ENCODE data around the gene MC2R.

The MC2R gene

DNA sequence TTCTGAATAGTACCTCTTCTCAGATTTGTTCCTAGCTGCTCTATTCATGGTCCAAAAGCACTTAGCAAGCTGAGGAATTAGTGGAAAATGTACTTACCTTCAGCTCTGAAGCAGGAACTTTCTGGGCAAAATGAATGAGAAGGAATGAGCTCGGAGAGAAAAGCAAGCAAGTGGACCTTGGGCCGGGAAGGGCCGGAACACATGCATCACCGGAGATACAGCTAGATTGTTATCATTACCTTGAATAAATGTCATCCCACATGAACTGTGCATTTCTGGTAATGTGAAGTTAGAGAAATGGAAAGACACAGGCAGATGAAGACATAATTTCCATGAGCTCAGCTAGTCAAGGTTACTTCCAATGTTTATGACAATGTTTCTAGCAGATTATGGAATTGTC is at the start of gene MC2R:
TSS of gene MC2R (minus strand) at position 146 of the 400 bp plus-strand sequence. CDS start 30,018 bp downstream, outside the sequence.
- DNase-seq (ENCODE audit: low read depth): no peak

- no peak for DNase-seq (ENCODE audit: low read depth)
Observed at GRCh38 chr18:13945811-13946210, 30.5 kb upstream of the MC2R start.

- no peak for DNase-seq (ENCODE audit: low read depth)
Observed at GRCh38 chr18:13943338-13943737, 28.0 kb upstream of the MC2R start.

DNA sequence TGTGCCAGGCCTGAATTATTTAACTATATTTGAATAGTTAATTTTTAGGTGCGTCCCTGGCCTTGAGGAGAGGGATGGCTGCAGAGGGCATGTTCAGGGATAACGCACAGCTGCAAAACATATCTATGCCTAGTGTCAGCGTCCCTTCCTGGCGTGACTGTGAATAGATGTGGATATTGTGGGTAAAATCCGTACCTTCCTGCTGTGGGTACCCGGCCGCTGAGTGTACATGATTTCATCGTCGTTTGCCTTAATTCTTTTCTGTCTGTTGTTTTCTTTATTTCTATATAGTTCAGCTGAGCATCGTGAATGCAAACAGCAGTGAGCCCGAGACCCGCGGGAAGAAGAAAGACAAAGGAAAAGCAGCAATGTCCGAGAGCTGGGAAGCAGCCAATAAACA is 25.0 kb upstream of the MC2R start:
- no peak for DNase-seq (ENCODE audit: low read depth)

GRCh38 chr18:13934676-13935075 is 19.3 kb upstream of the MC2R start:
- DNase-seq (ENCODE audit: low read depth): no peak

GRCh38 chr18:13934058-13934457 is 18.7 kb upstream of the MC2R start:
- DNase-seq (ENCODE audit: low read depth): no peak

- DNase-seq (ENCODE audit: low read depth): no peak
Observed at GRCh38 chr18:13932285-13933025, 17.1 kb upstream of the MC2R start.

DNA sequence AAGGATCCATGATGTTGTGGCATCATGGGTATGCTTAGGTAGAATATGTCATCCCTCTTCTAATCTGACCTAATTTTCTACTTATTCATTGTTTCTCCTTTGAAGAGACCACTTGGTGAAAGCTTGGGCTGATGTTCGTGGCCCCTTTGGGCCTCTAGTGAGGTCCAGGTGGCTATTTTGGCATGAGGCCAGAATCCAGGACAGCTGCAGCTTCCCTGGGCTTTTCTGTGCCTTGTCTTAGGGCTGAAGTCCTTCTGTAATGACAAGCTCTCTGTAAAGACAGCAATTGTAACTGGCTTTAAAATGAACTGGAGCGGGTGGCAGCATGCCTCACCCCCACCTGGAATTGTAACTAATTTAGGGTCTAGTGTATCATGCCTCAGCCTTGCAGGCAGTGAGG is 15.6 kb upstream of the MC2R start:
- no peak for DNase-seq (ENCODE audit: low read depth)

- no peak for DNase-seq (ENCODE audit: low read depth)
Observed at GRCh38 chr18:13923221-13923620, 7.9 kb upstream of the MC2R start.

- DNase-seq (ENCODE audit: low read depth): no peak
Observed at GRCh38 chr18:13918898-13919297, 3.6 kb upstream of the MC2R start.

DNA sequence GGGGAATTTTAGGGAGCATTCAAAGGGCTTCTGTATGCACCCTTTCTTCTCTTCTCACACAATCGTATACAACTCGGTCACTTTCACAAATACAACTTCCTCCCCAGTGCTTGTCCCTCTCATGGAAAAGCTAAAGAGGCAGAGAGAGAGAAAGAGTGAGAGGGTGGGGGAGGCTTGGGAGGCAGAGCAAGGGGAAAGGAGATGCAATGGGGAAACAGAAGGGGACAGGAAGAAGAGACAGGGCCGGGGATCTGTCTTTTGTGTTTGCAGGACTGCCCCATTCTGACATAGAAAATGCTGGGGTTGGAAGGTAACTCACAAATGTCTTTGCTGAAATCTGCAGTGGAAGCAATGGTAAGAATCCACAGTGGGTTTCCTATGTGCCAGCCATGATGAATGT is 2.1 kb upstream of the MC2R start:
- DNase-seq (ENCODE audit: low read depth): no peak

- DNase-seq (ENCODE audit: low read depth): no peak
Observed at GRCh38 chr18:13916559-13916958, 1.2 kb upstream of the MC2R start.

- no peak for DNase-seq (ENCODE audit: low read depth)
Observed at GRCh38 chr18:13915995-13916431, 677 bp upstream of the MC2R start.

- no peak for DNase-seq (ENCODE audit: low read depth)
Observed at GRCh38 chr18:13914756-13915155, 580 bp downstream of the MC2R start.

- DNase-seq (ENCODE audit: low read depth): no peak
Observed at GRCh38 chr18:13914170-13914569, 1.2 kb downstream of the MC2R start.

GRCh38 chr18:13913205-13913604 is 2.1 kb downstream of the MC2R start:
- no peak for DNase-seq (ENCODE audit: low read depth)

GRCh38 chr18:13912601-13913000 is 2.7 kb downstream of the MC2R start:
- DNase-seq (ENCODE audit: low read depth): no peak

GRCh38 chr18:13910986-13911385 is 4.3 kb downstream of the MC2R start:
- DNase-seq (ENCODE audit: low read depth): no peak

GRCh38 chr18:13910501-13910900 is 4.8 kb downstream of the MC2R start:
- DNase-seq (ENCODE audit: low read depth): no peak

GRCh38 chr18:13909141-13909940 is 6.0 kb downstream of the MC2R start:
- DNase-seq (ENCODE audit: low read depth): no peak

DNA sequence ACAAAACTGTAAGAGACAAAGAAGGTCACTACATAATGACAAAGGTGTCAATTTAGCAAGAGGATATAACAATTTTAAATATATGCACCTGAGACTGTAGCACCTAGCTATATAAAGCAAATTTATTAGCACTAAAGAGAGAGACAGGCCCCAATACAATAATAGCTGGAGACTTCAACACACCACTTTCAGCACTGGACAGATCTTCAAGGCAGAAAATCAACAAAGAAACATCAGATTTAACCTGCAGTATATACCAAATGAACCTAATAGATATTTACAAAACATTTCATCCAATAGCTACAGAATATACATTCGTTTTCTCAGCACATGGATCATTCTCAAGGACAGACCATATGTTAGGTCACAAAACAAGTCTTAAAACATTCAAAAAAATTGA is 14.7 kb downstream of the MC2R start:
- DNase-seq (ENCODE audit: low read depth): no peak

DNA sequence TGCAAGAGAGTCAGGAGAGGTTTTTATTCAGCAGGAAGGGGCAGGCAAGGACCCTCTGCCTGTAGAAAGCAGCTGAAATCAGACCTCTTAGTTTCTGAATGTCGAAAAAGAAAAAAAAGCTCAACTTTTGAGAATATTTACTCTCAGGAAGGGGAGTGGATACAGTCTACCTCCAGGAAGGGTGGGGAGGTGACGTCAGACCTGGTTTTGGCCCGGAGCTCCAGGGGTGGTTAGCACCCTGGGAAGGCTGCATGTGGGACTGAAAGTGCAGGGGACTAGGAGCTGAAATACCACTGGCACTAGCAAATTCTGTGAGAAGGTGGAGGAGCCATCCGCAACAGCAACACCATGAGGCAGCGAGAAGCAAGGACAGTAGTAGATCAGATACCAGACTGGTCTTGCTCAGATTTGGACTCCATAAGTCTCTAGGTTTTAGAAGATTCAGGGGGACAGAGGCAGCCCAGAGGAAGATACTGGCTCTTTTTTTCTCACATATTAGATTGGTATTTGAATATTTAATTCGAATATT is 19.8 kb downstream of the MC2R start:
- no peak for DNase-seq (ENCODE audit: low read depth)

- no peak for DNase-seq (ENCODE audit: low read depth)
Observed at GRCh38 chr18:13894531-13894930, 20.8 kb downstream of the MC2R start.

Measured in iris pigment epithelial cell (primary cell).